WTC11 (cell line): Measurements from ENCODE around the gene CAMK2N2. TPM values are rescaled to one million over a fixed set of nuclear protein-coding genes. Genes with fewer than 3 reads are reported as not detected.

Source experiments
- ATAC-seq: fragments of 200-7000 bp; cut with Tn5 transposase; 2 replicates; pipeline ENCODE4 v1.10.0; 2021; ENCODE audit warnings: mild to moderate bottlenecking, moderate library complexity
- CTCF ChIA-PET: fragments of 300-600 bp; sonication (Branson Sonifier 250); formaldehyde crosslinking; loops from one replicate; lab custom pipeline; 2021; ENCODE audit warnings: antibody characterized with exemption; lab: Charles Lee
- POLR2A ChIA-PET: fragments of 350-600 bp; sonication (Branson Sonifier 250); formaldehyde crosslinking; loops from one replicate; lab custom pipeline; 2021; ENCODE audit warnings: antibody characterized with exemption; lab: Charles Lee
- DNase-seq: peaks from one replicate; pipeline ENCODE4 v3.0.0; 2021; ENCODE audit warnings: low spot score
- H3K27ac Mint-ChIP-seq: 2 replicates; pipeline ENCODE4 v1.8.0; 2021; ENCODE audit warnings: mixed read lengths
- H3K27me3 Mint-ChIP-seq: 2 replicates; pipeline ENCODE4 v1.8.0; 2021; ENCODE audit warnings: low read depth, mild to moderate bottlenecking, moderate library complexity, mixed read lengths
- H3K36me3 Mint-ChIP-seq: 2 replicates; pipeline ENCODE4 v1.8.0; 2021; ENCODE audit warnings: mixed read lengths
- H3K4me1 Mint-ChIP-seq: 2 replicates; pipeline ENCODE4 v1.8.0; 2022; ENCODE audit warnings: mixed read lengths
- H3K4me3 Mint-ChIP-seq: 2 replicates; pipeline ENCODE4 v1.8.0; 2021; ENCODE audit warnings: mild to moderate bottlenecking, moderate library complexity, mixed read lengths
- H3K9me3 Mint-ChIP-seq: 2 replicates; pipeline ENCODE4 v1.8.0; 2021; ENCODE audit warnings: mixed read lengths
- CREM ChIP-seq: sonication (generic); formaldehyde crosslinking; IDR thresholded peaks from 2 replicates; pipeline ENCODE4 v1.8.1; 2022; ENCODE audit warnings: mild to moderate bottlenecking, missing genetic modification reagents, moderate library complexity
- E2F5 ChIP-seq: sonication (generic); formaldehyde crosslinking; IDR thresholded peaks from 2 replicates; pipeline ENCODE4 v1.8.1; 2022; ENCODE audit warnings: mild to moderate bottlenecking, moderate library complexity, missing genetic modification reagents
- ERG ChIP-seq: fragments of 250-450 bp; sonication (Bioruptor Pico); IDR thresholded peaks from 2 replicates; pipeline ENCODE4 v1.8.0; 2021; ENCODE audit warnings: mild to moderate bottlenecking
- ETV6 ChIP-seq: sonication (generic); formaldehyde crosslinking; IDR thresholded peaks from 2 replicates; pipeline ENCODE4 v1.8.1; 2022; ENCODE audit warnings: mild to moderate bottlenecking, missing genetic modification reagents
- FOXP1 ChIP-seq: sonication (generic); formaldehyde crosslinking; IDR thresholded peaks from 2 replicates; pipeline ENCODE4 v1.8.0; 2022; ENCODE audit warnings: missing genetic modification reagents, mild to moderate bottlenecking, moderate library complexity, borderline replicate concordance
- JUN ChIP-seq: sonication (generic); formaldehyde crosslinking; IDR thresholded peaks from 2 replicates; pipeline ENCODE4 v1.8.0; 2023; ENCODE audit warnings: mild to moderate bottlenecking, missing genetic modification reagents
- NFATC4 ChIP-seq: fragments of 250-450 bp; sonication (Bioruptor Pico); IDR thresholded peaks from 2 replicates; pipeline ENCODE4 v1.9.0; 2021; ENCODE audit warnings: mild to moderate bottlenecking
- NFYB ChIP-seq: sonication (generic); formaldehyde crosslinking; conservative IDR thresholded peaks from 2 replicates; pipeline ENCODE4 v1.8.0; 2022; ENCODE audit warnings: low read depth, missing genetic modification reagents
- SOX15 ChIP-seq: fragments of 250-450 bp; sonication (Bioruptor Pico); IDR thresholded peaks from 2 replicates; pipeline ENCODE4 v1.9.0; 2021; ENCODE audit warnings: mild to moderate bottlenecking
- SP1 ChIP-seq: sonication (generic); formaldehyde crosslinking; conservative IDR thresholded peaks from 2 replicates; pipeline ENCODE4 v1.8.1; 2022; ENCODE audit warnings: missing genetic modification reagents
- TEAD4 ChIP-seq: sonication (generic); formaldehyde crosslinking; IDR thresholded peaks from 2 replicates; pipeline ENCODE4 v1.8.0; 2022; ENCODE audit warnings: mild to moderate bottlenecking, missing genetic modification reagents
- ZMAT4 ChIP-seq: fragments of 250-450 bp; sonication (Bioruptor Pico); IDR thresholded peaks from 2 replicates; pipeline ENCODE4 v1.9.0; 2021; ENCODE audit warnings: mild to moderate bottlenecking
- ZNF263 ChIP-seq: sonication (generic); formaldehyde crosslinking; IDR thresholded peaks from 2 replicates; pipeline ENCODE4 v1.8.1; 2022; ENCODE audit warnings: low read depth, mild to moderate bottlenecking, moderate library complexity, missing genetic modification reagents
- ZNF281 ChIP-seq: sonication (generic); formaldehyde crosslinking; IDR thresholded peaks from 2 replicates; pipeline ENCODE4 v1.8.0; 2023; ENCODE audit warnings: mild to moderate bottlenecking, missing genetic modification reagents
- ZNF416 ChIP-seq: fragments of 250-450 bp; sonication (Bioruptor Pico); IDR thresholded peaks from 2 replicates; pipeline ENCODE4 v1.9.0; 2021; ENCODE audit warnings: mild to moderate bottlenecking, inconsistent platforms
- total RNA-seq: library from RNA; stranded (reverse); gene quantifications from 3 replicates; pipeline ENCODE4 v1.2.3, GENCODE V29; 2021
- TF ChIP-seq, protein P1 (sequence below): sonication (generic); formaldehyde crosslinking; IDR thresholded peaks from 2 replicates; pipeline ENCODE4 v1.8.1; 2023; ENCODE audit warnings: mild to moderate bottlenecking, missing genetic modification reagents
- TF ChIP-seq, protein P2 (sequence below): sonication (generic); formaldehyde crosslinking; IDR thresholded peaks from 2 replicates; pipeline ENCODE4 v1.8.0; 2023; ENCODE audit warnings: missing genetic modification reagents, mild to moderate bottlenecking, borderline replicate concordance
- TF ChIP-seq, protein P3 (sequence below): sonication (generic); formaldehyde crosslinking; IDR thresholded peaks from 2 replicates; pipeline ENCODE4 v1.8.0; 2023; ENCODE audit warnings: missing genetic modification reagents

Gene CAMK2N2
- total RNA-seq, 1 experiment from 2014 or later, result 10.5 TPM

DNA sequence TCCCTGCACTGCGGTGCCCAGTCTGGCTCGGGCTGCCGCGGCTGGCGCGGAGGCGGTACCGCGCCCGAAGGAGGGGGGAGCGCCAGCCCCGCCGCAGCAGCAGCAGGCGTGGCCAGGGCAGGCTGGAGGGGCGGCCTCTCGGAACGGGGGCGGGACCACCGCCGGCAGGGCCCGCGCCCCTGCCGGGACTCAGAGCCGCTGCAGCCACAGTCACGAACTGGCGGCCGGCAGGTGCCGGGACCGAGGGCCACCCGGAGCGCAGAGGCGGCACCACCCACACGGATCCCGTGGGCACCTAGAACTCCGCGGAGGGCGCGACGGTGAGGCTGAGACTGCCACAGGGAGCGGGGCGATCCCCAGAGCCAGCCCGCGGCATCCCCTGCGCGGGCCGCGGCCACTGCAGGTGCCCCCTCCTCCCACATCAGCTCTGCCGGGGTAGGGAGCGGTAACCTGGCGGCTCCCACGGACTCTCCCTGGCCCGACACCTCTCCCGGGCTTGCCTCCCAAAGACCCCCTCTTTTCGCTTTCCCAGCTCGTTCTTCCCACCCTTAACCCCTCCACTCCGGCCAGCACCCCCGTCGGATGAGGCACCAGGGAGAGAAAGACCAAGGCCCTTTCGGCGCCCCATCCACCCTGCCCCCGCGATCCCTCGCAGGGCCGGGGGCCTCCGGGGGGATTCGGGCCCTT lies 31.8 kb downstream of the CAMK2N2 start, which contains the start of gene VWA5B2:
Gene VWA5B2 (plus strand): TSS at position 192 of the 687 bp plus-strand sequence. CDS start 944 bp downstream, outside the sequence.
- peaks cover 75% of the 10 kb centered on the region for H3K27me3 Mint-ChIP-seq
- ATAC-seq (peak; percentile 91), DNase-seq (peak; percentile 78)
- CTCF ChIA-PET, result interaction anchor here (0.7 to 5.3 kb wide), 10 partner anchors 9 to 325 kb away, joined by 3 to 88 read pairs (median 6); partner anchors contain the start of genes AP2M1, CAMK2N2 and EEF1AKMT4
- no peaks in the 10 kb centered on the region for H3K9me3 Mint-ChIP-seq
- TF ChIP-seq ERG (CRISPR knock-in tag), result no peak
- 0 out of 2 replicates have a peak, but pooled peaks have one; percentile 51 for TF ChIP-seq FOXP1 (CRISPR knock-in tag)
- 0 out of 2 replicates have a peak, but pooled peaks have one; percentile 17 for TF ChIP-seq CREM (CRISPR knock-in tag)
- TF ChIP-seq TEAD4 (CRISPR knock-in tag), result no peak
- TF ChIP-seq, protein P1, sequence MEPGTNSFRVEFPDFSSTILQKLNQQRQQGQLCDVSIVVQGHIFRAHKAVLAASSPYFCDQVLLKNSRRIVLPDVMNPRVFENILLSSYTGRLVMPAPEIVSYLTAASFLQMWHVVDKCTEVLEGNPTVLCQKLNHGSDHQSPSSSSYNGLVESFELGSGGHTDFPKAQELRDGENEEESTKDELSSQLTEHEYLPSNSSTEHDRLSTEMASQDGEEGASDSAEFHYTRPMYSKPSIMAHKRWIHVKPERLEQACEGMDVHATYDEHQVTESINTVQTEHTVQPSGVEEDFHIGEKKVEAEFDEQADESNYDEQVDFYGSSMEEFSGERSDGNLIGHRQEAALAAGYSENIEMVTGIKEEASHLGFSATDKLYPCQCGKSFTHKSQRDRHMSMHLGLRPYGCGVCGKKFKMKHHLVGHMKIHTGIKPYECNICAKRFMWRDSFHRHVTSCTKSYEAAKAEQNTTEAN (CRISPR knock-in tag), result no peak
- TF ChIP-seq E2F5 (CRISPR knock-in tag), result peak; percentile 69; the same call in 1 of the 2 replicates
- TF ChIP-seq SP1 (CRISPR knock-in tag), result peak; percentile 62
- TF ChIP-seq, protein P2, sequence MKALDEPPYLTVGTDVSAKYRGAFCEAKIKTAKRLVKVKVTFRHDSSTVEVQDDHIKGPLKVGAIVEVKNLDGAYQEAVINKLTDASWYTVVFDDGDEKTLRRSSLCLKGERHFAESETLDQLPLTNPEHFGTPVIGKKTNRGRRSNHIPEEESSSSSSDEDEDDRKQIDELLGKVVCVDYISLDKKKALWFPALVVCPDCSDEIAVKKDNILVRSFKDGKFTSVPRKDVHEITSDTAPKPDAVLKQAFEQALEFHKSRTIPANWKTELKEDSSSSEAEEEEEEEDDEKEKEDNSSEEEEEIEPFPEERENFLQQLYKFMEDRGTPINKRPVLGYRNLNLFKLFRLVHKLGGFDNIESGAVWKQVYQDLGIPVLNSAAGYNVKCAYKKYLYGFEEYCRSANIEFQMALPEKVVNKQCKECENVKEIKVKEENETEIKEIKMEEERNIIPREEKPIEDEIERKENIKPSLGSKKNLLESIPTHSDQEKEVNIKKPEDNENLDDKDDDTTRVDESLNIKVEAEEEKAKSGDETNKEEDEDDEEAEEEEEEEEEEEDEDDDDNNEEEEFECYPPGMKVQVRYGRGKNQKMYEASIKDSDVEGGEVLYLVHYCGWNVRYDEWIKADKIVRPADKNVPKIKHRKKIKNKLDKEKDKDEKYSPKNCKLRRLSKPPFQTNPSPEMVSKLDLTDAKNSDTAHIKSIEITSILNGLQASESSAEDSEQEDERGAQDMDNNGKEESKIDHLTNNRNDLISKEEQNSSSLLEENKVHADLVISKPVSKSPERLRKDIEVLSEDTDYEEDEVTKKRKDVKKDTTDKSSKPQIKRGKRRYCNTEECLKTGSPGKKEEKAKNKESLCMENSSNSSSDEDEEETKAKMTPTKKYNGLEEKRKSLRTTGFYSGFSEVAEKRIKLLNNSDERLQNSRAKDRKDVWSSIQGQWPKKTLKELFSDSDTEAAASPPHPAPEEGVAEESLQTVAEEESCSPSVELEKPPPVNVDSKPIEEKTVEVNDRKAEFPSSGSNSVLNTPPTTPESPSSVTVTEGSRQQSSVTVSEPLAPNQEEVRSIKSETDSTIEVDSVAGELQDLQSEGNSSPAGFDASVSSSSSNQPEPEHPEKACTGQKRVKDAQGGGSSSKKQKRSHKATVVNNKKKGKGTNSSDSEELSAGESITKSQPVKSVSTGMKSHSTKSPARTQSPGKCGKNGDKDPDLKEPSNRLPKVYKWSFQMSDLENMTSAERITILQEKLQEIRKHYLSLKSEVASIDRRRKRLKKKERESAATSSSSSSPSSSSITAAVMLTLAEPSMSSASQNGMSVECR (CRISPR knock-in tag), result 0 out of 2 replicates have a peak, but pooled peaks have one; percentile 19
- no peak; the same call in 1 of the 2 replicates for TF ChIP-seq ETV6 (CRISPR knock-in tag)
- POLR2A ChIA-PET, result interaction anchor here (0.6 kb wide), 2 partner anchors 9 to 350 kb away, joined by 3 to 5 read pairs; no protein-coding TSS in a partner anchor
- H3K4me1 Mint-ChIP-seq, result peaks cover 8% of the 10 kb centered on the region; the same call in 1 of the 2 replicates
- H3K36me3 Mint-ChIP-seq, result no peaks in the 10 kb centered on the region
- no peak within 1 kb of the TSS for H3K27ac Mint-ChIP-seq
- peak within 1 kb of the TSS; percentile 73 for H3K4me3 Mint-ChIP-seq

- POLR2A ChIA-PET, result interaction anchor here (0.6 to 2.5 kb wide), 5 partner anchors 12 to 88 kb away, joined by 3 to 6 read pairs (median 4); no protein-coding TSS in a partner anchor
- TF ChIP-seq ZMAT4 (CRISPR knock-in tag) (no peak), NFYB (CRISPR knock-in tag) (no peak), JUN (CRISPR knock-in tag) (no peak), ZNF416 (CRISPR knock-in tag) (no peak), ZNF281 (CRISPR knock-in tag) (no peak), NFATC4 (no peak), ZNF263 (CRISPR knock-in tag) (no peak), SOX15 (CRISPR knock-in tag) (no peak)
- TF ChIP-seq, protein P3, sequence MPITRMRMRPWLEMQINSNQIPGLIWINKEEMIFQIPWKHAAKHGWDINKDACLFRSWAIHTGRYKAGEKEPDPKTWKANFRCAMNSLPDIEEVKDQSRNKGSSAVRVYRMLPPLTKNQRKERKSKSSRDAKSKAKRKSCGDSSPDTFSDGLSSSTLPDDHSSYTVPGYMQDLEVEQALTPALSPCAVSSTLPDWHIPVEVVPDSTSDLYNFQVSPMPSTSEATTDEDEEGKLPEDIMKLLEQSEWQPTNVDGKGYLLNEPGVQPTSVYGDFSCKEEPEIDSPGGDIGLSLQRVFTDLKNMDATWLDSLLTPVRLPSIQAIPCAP (CRISPR knock-in tag), result no peak
Observed at GRCh38 chr3:184228376-184229137, 32.8 kb downstream of the CAMK2N2 start.

More at GRCh38 chr3:184228376-184229137, 32.8 kb downstream of the CAMK2N2 start:
- H3K36me3 Mint-ChIP-seq, result no peaks in the 10 kb centered on the region
- DNase-seq, result no peak
- no peak for ATAC-seq
- no peak overlapping the region for H3K27ac Mint-ChIP-seq
- CTCF ChIA-PET, result interaction anchor here (0.6 to 5.3 kb wide), 28 partner anchors 8 to 333 kb away, joined by 3 to 88 read pairs (median 6); partner anchors contain the start of genes ABCF3, AP2M1, CAMK2N2 and DVL3
- no peaks in the 10 kb centered on the region for H3K9me3 Mint-ChIP-seq
- peak overlapping the region; percentile 73 for H3K4me3 Mint-ChIP-seq
- H3K27me3 Mint-ChIP-seq, result peaks cover 72% of the 10 kb centered on the region
- H3K4me1 Mint-ChIP-seq, result peaks cover 8% of the 10 kb centered on the region; the same call in 1 of the 2 replicates
